A549 (cell line): ENCODE data around the gene CEBPG. TPM values are rescaled to one million over a fixed set of nuclear protein-coding genes. Genes with fewer than 3 reads are reported as not detected.

Experiments
- ATAC-seq, 2 experiments: fragments of 200-7000 bp in 1 of 2; fragments of >200 bp in 1 of 2; cut with Nextera tagmentation in 1 of 2; cut with Tn5 transposase in 1 of 2; 3 replicates each; pipeline versions ENCODE4 v1.8.0 to v1.9.1; 2018 to 2020; ENCODE audit warnings: mild to moderate bottlenecking in 1 of 2, moderate library complexity in 1 of 2
- CTCF ChIA-PET: fragments of 300-600 bp; sonication (Branson Sonifier 250); formaldehyde crosslinking; extraction: SDS; loops from one replicate; lab custom pipeline; 2021; ENCODE audit warnings: antibody characterized with exemption, inconsistent platforms; lab: Yijun Ruan, JAX
- POLR2A ChIA-PET: fragments of 350-600 bp; formaldehyde crosslinking; extraction: SDS; loops from one replicate; lab custom pipeline; 2021; ENCODE audit warnings: antibody characterized with exemption, inconsistent platforms; lab: Yijun Ruan, JAX
- DNase-seq, 2 experiments: peaks; one replicate each; pipeline versions ENCODE4 v3.0.0 to v3.0.0-alpha.2; 2011 to 2016; ENCODE audit warnings: low read depth in 1 of 2, low spot score in 1 of 2
- FAIRE-seq: peaks from 2 replicates; lab custom pipeline; 2011; peaks lifted over from hg19 to GRCh38; lab: Jason Lieb, UNC
- H3K27ac ChIP-seq, 2 experiments: fragments of >200 bp; sonication (Bioruptor Twin); formaldehyde crosslinking; 3 replicates each; pipeline ENCODE4 v1.5.1; 2016 to 2017
- H3K4me1 ChIP-seq: fragments of >200 bp; sonication (Bioruptor Twin); formaldehyde crosslinking; 3 replicates; pipeline ENCODE4 v1.6.1; 2016
- H3K4me2 ChIP-seq: fragments of >200 bp; sonication (Bioruptor Twin); formaldehyde crosslinking; 3 replicates; pipeline ENCODE4 v1.6.1; 2016
- H3K4me3 ChIP-seq: fragments of >200 bp; sonication (Bioruptor Twin); formaldehyde crosslinking; 3 replicates; pipeline ENCODE4 v1.5.1; 2016
- H3K9me3 ChIP-seq: fragments of >200 bp; sonication (Bioruptor Twin); formaldehyde crosslinking; 3 replicates; pipeline ENCODE4 v1.6.1; 2016
- ATOH8 ChIP-seq: fragments of 250-450 bp; sonication (Bioruptor Pico); IDR thresholded peaks from 2 replicates; pipeline ENCODE4 v1.5.0; 2020; ENCODE audit warnings: low read depth, mild to moderate bottlenecking, moderate library complexity
- BHLHE40 ChIP-seq: IDR thresholded peaks from 2 replicates; pipeline ENCODE4 v1.6.1; 2012; ENCODE audit warnings: low read depth, low read length, inconsistent platforms
- CBX2 ChIP-seq: fragments of 200-600 bp; sonication (generic); IDR thresholded peaks from 2 replicates; pipeline ENCODE4 v1.6.1; 2016; ENCODE audit warnings: low read depth, mild to moderate bottlenecking, borderline replicate concordance
- CHD4 ChIP-seq: fragments of 200-600 bp; sonication (generic); IDR thresholded peaks from 2 replicates; pipeline ENCODE4 v1.6.1; 2016; ENCODE audit warnings: antibody characterized with exemption, mild to moderate bottlenecking, borderline replicate concordance
- EP300 ChIP-seq, 2 experiments: fragments of >200 bp; sonication (Bioruptor Twin); formaldehyde crosslinking; IDR thresholded peaks; 2 replicates in 1 of 2; 3 replicates in 1 of 2; pipeline ENCODE4 v1.6.1; 2016 to 2017
- ESRRA ChIP-seq: fragments of 150-350 bp; IDR thresholded peaks from 2 replicates; pipeline ENCODE4 v1.6.1; 2014; ENCODE audit warnings: mild to moderate bottlenecking, low read length, borderline replicate concordance
- GATA3 ChIP-seq: IDR thresholded peaks from 2 replicates; pipeline ENCODE4 v1.6.1; 2012; ENCODE audit warnings: borderline replicate concordance
- HEYL ChIP-seq: fragments of 250-450 bp; sonication (Bioruptor Pico); IDR thresholded peaks from 2 replicates; pipeline ENCODE4 v1.8.0; 2021; ENCODE audit warnings: mild to moderate bottlenecking, moderate library complexity
- JUN ChIP-seq, 2 experiments: fragments of >200 bp; sonication (Bioruptor Twin); formaldehyde crosslinking; IDR thresholded peaks; 2 replicates in 1 of 2; 3 replicates in 1 of 2; pipeline ENCODE4 v1.6.1; 2016 to 2017
- MYC ChIP-seq: IDR thresholded peaks from 2 replicates; pipeline ENCODE4 v1.6.1; 2012; ENCODE audit warnings: mild to moderate bottlenecking, inconsistent platforms, low read length, improper control_type of control experiment, borderline replicate concordance
- POLR2AphosphoS2 ChIP-seq: conservative IDR thresholded peaks from 2 replicates; pipeline ENCODE4 v1.6.1; 2012; ENCODE audit warnings: low read length, improper control_type of control experiment, inconsistent platforms
- RAD21 ChIP-seq, 2 experiments: fragments of >200 bp in 1 of 2; sonication (Bioruptor Twin) in 1 of 2; formaldehyde crosslinking in 1 of 2; IDR thresholded peaks in 1 of 2; conservative IDR thresholded peaks in 1 of 2; 2 replicates in 1 of 2; 3 replicates in 1 of 2; pipeline ENCODE4 v1.6.1; 2012 to 2018; ENCODE audit warnings: inconsistent platforms in 1 of 2
- REST ChIP-seq: fragments of 200-600 bp; sonication (generic); IDR thresholded peaks from 2 replicates; pipeline ENCODE4 v1.6.1; 2016; ENCODE audit warnings: antibody characterized with exemption, mild to moderate bottlenecking, moderate library complexity
- RNF2 ChIP-seq: fragments of 200-600 bp; sonication (generic); IDR thresholded peaks from 2 replicates; pipeline ENCODE4 v1.6.1; 2016; ENCODE audit warnings: low read depth, mild to moderate bottlenecking, antibody characterized with exemption, moderate library complexity, borderline replicate concordance
- SMC3 ChIP-seq: fragments of >200 bp; sonication (Bioruptor Twin); formaldehyde crosslinking; IDR thresholded peaks from 3 replicates; pipeline ENCODE4 v1.6.1; 2018; ENCODE audit warnings: inconsistent platforms
- SREBF2 ChIP-seq: fragments of 450-650 bp; IDR thresholded peaks from 2 replicates; pipeline ENCODE4 v1.6.1; 2014; ENCODE audit warnings: mild to moderate bottlenecking, moderate library complexity
- TFCP2L1 ChIP-seq: fragments of 250-450 bp; sonication (Bioruptor Pico); IDR thresholded peaks from 2 replicates; pipeline ENCODE4 v1.5.0; 2021; ENCODE audit warnings: mild to moderate bottlenecking
- ZFP36 ChIP-seq: fragments of 450-650 bp; IDR thresholded peaks from 2 replicates; pipeline ENCODE4 v1.6.1; 2014; ENCODE audit warnings: borderline replicate concordance; ENCODE audit not compliant: partially characterized antibody
- ZNF302 ChIP-seq: fragments of 250-450 bp; sonication (Bioruptor Pico); IDR thresholded peaks from 2 replicates; pipeline ENCODE4 v1.9.0; 2021; ENCODE audit warnings: inconsistent platforms, mild to moderate bottlenecking, moderate library complexity
- WGBS: methylation state at CpG from one replicate; pipeline ENCODE4 v1.1.6; 2017; ENCODE audit errors: missing lambda C conversion rate; 5-methylcytosine and 5-hydroxymethylcytosine counted together
- polyA plus RNA-seq, 4 experiments: library from polyadenylated mRNA; depleted of rRNA in 3 of 4; stranded (reverse); fragments of >200 nt; fragmentation: RNase III in 1 of 4; extraction: RNeasy Plus Mini Kit Qiagen cat#74134 plus additional on column Dnase treatment in 1 of 4; gene quantifications; 2 replicates in 3 of 4; 3 replicates in 1 of 4; pipeline ENCODE4 v1.2.3, GENCODE V29; 2011 to 2017

Gene CEBPG
- polyA plus RNA-seq, 2 of the 4 experiments (the other 2 are of a cell fraction), result 34.3 to 138 TPM

GRCh38 chr19:33396701-33397535, 23.4 kb downstream of the CEBPG start:
- DNase-seq, result no peak
- CTCF ChIA-PET, result interaction anchor here (0.6 to 36.3 kb wide), 21 partner anchors 3 to 941 kb away, joined by 3 to 1493 read pairs (median 5); partner anchors contain the start of genes CEBPA and CEBPG
- Histone ChIP-seq H3K4me3 (no peak overlapping the region), H3K4me1 (peaks cover 22% of the 10 kb centered on the region), H3K4me2 (no peak overlapping the region), H3K9me3 (no peaks in the 10 kb centered on the region), H3K27ac (no peak overlapping the region; a peak in 1 of 6 replicates)
- no peak for FAIRE-seq
- ATAC-seq, result no peak
- POLR2A ChIA-PET, result interaction anchor here (0.6 to 1.9 kb wide), 4 partner anchors 20 to 161 kb away, joined by 3 to 7 read pairs (median 4); partner anchors contain the start of gene CEBPA
- no peak for TF ChIP-seq RAD21 (conservative IDR thresholded peaks at IDR 0.05 in 1 of 2, IDR thresholded peaks at IDR 0.05 in 1 of 2)
- TF ChIP-seq ATOH8 (CRISPR knock-in tag), result no peak
- no peak for TF ChIP-seq SMC3
- no peak for TF ChIP-seq MYC
- no peak for TF ChIP-seq GATA3
- no peak for TF ChIP-seq ZFP36
- no peak for TF ChIP-seq EP300 (IDR thresholded peaks at IDR 0.05)
- no peak for TF ChIP-seq RNF2
- TF ChIP-seq CHD4, result no peak
- 85% methylated on average over 29 of the region's 30 CpGs for WGBS

GRCh38 chr19:33397536-33398360, 24.2 kb downstream of the CEBPG start:
- FAIRE-seq (no peak), DNase-seq (no peak), ATAC-seq (peak in 1 of 2 experiments; percentile 53; a peak in 3 of 6 replicates)
- ChIA-PET CTCF (interaction anchor here (0.6 to 36.3 kb wide), 20 partner anchors 4 to 940 kb away, joined by 3 to 1493 read pairs (median 4); partner anchors contain the start of genes CEBPA and CEBPG), POLR2A (interaction anchor here (1.0 to 1.9 kb wide), 3 partner anchors 21 to 95 kb away, joined by 4 to 7 read pairs (median 4); partner anchors contain the start of gene CEBPA)
- Histone ChIP-seq H3K4me2 (no peak overlapping the region), H3K4me3 (no peak overlapping the region), H3K4me1 (peaks cover 14% of the 10 kb centered on the region), H3K27ac (peak overlapping the region in 1 of 2 experiments; percentile 17; a peak in 1 of 6 replicates), H3K9me3 (no peaks in the 10 kb centered on the region)
- 82% methylated on average over 12 of the region's 15 CpGs for whole genome bisulfite sequencing
- TF ChIP-seq SREBF2 (no peak), HEYL (CRISPR knock-in tag) (no peak), JUN (IDR thresholded peaks at IDR 0.05) (no peak), REST (no peak), BHLHE40 (no peak), ZNF302 (no peak), ESRRA (no peak), TFCP2L1 (no peak), ZFP36 (no peak), POLR2AphosphoS2 (no peak), CBX2 (no peak)
